Psoas muscle (tissue), 8 donors: ENCODE measurements around the gene MBD3. TPM values are rescaled to one million over a fixed set of nuclear protein-coding genes. Genes with fewer than 3 reads are reported as not detected.

Experiments
- ATAC-seq, 4 donors: fragments of 200-7000 bp; cut with Tn5 transposase; one replicate each; pipeline ENCODE4 v1.9.1; 2020; ENCODE audit warnings: moderate library complexity in 3 of 4, mild to moderate bottlenecking in 2 of 4
- DNase-seq, 2 donors: peaks; one replicate each; pipeline ENCODE4 v3.0.0-alpha.2; 2020
- H3K27ac ChIP-seq: fragments of 200-600 bp; one replicate; pipeline ENCODE4 v1.8.0; 2022
- H3K27me3 ChIP-seq, 3 donors: fragments of 200-600 bp in 1 of 3; one replicate each; pipeline versions ENCODE4 v1.6.1 to v1.8.0; 2013 to 2022; ENCODE audit warnings: low read length in 2 of 3, mild to moderate bottlenecking in 2 of 3, moderate library complexity in 1 of 3; ENCODE audit not compliant: insufficient read depth in 3 of 3
- H3K36me3 ChIP-seq, 2 donors: fragments of 200-600 bp in 1 of 2; one replicate each; pipeline versions ENCODE4 v1.6.1 to v1.8.0; 2013 to 2022; ENCODE audit warnings: low read depth in 1 of 2, mild to moderate bottlenecking in 1 of 2, moderate library complexity in 1 of 2; ENCODE audit not compliant: insufficient read depth in 1 of 2
- H3K4me1 ChIP-seq: fragments of 200-600 bp; one replicate; pipeline ENCODE4 v1.8.0; 2022
- H3K4me3 ChIP-seq: fragments of 200-600 bp; one replicate; pipeline ENCODE4 v1.8.0; 2022; ENCODE audit warnings: mild to moderate bottlenecking
- H3K9me3 ChIP-seq: fragments of 200-600 bp; one replicate; pipeline ENCODE4 v1.8.0; 2022
- CTCF ChIP-seq: fragments of 200-600 bp; IDR thresholded peaks from one replicate; pipeline ENCODE4 v1.8.0; 2022; ENCODE audit warnings: antibody characterized with exemption
- WGBS, 3 donors: extraction: QIAGEN DNeasy Blood & Tissue Kit; methylation state at CpG; one replicate each; pipeline versions ENCODE4 v1.1.6 to v1.1.7; 2013; 5-methylcytosine and 5-hydroxymethylcytosine counted together
- intact Hi-C, 2 donors: fragments of 100-400 bp; cut with DNase I; formaldehyde crosslinking; loops; one replicate each; pipeline versions ENCODE4 v1.11.0 to v1.14.2; 2022
- polyA plus RNA-seq, 3 donors: library from polyadenylated mRNA; stranded (reverse); fragments of 200-250 nt; gene quantifications; one replicate each; pipeline ENCODE4 v1.2.3, GENCODE V29; 2013
- total RNA-seq, 4 donors: library from RNA; stranded (reverse); fragmentation: NEBNext Ultra II Directional in 2 of 4; extraction: Animal tissue kit (Norgen Biotek cat#: 25700) in 2 of 4; gene quantifications; one replicate each; pipeline versions ENCODE4 v1.2.1 to v1.2.4, GENCODE V29; 2021 to 2023
- donor health status: healthy with polysubstance abuse.
- donor health status: DM: no; HTN: no; CAD: no; lungs with moderate emphysema.
- donor health status: Bipolar disorder and iron deficiency.
- donor health status: healthy.
- donor health status: DM: yes; HTN: yes; CAD: no.
- donor health status: DM: no; HTN: no; CAD: no.
- donor health status: DM: no; HTN: no; CAD: no.
- donor health status: DM: yes; HTN: yes; CAD: no.

MBD3 gene
- total and polyA plus RNA-seq, 7 donors = 44.1 to 137 (median 83.6) TPM

DNA sequence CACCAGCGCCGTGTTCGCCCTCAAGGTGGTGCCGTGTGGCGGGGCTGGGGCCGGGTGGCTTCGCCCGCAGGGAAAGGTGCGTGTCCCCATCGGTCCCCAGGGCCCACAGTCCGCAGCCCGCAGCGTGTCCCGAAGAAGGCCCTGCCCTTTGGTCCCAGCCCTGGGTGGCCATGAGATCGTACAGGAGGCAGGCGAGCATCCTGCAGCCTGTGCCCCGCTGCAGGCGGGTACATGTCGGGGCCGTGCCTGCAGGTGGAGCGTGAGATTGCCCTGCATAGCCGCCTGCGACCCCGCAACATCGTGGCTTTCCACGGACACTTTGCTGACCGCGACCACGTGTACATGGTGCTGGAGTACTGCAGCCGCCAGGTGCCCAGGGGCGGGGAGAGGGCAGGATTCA is 67.3 kb downstream of the MBD3 start:
- Histone ChIP-seq H3K36me3 (no peaks in the 10 kb centered on the region), H3K27me3 (peaks cover 0 to 57% (median 18%) of the 10 kb centered on the region in 3 donors), H3K4me3 (no peak overlapping the region), H3K27ac (no peak overlapping the region), H3K9me3 (no peaks in the 10 kb centered on the region), H3K4me1 (no peaks in the 10 kb centered on the region)
- DNase-seq (no peak), ATAC-seq (no peak)
- intact Hi-C loops = loop anchor here in 1 of 2 donors (10.0 kb wide), 1 partner anchor 241 kb away; the partner anchor contains the start of gene EFNA2
- no peak for TF ChIP-seq CTCF
- 50 to 60% (median 55%) methylated on average over 28 to 31 of the region's 31 CpGs for WGBS, 3 donors

- peak overlapping the region; percentile 11 for H3K4me3 ChIP-seq
- H3K27ac ChIP-seq = no peak overlapping the region
- H3K9me3 ChIP-seq = no peaks in the 10 kb centered on the region
- no peaks in the 10 kb centered on the region for H3K4me1 ChIP-seq
- H3K27me3 ChIP-seq = peaks cover 0 to 53% (median 18%) of the 10 kb centered on the region in 3 donors
- no peaks in the 10 kb centered on the region for H3K36me3 ChIP-seq
- WGBS, 3 donors = 49 to 58% (median 50%) methylated on average over 17 of the region's 17 CpGs
- ATAC-seq (no peak), DNase-seq (no peak)
- intact Hi-C loops = loop anchor here in 1 of 2 donors (10.0 kb wide), 1 partner anchor 240 kb away; the partner anchor contains the start of gene EFNA2
- no peak for TF ChIP-seq CTCF
Measured at GRCh38 chr19:1524972-1525325, 67.7 kb downstream of the MBD3 start.

- no peaks in the 10 kb centered on the region for H3K36me3 ChIP-seq
- H3K4me3 ChIP-seq = peak overlapping the region; percentile 42
- peaks cover 0 to 51% (median 14%) of the 10 kb centered on the region in 3 donors for H3K27me3 ChIP-seq
- no peak for TF ChIP-seq CTCF
- 6 to 7% (median 7%) methylated on average over 43 to 49 of the region's 49 CpGs for WGBS, 3 donors
- H3K27ac ChIP-seq = no peak overlapping the region
- H3K4me1 ChIP-seq = no peaks in the 10 kb centered on the region
- no peaks in the 10 kb centered on the region for H3K9me3 ChIP-seq
- intact Hi-C loops = loop anchor here in 1 of 2 donors (10.0 kb wide), 1 partner anchor 240 kb away; the partner anchor contains the start of gene EFNA2
- ATAC-seq (no peak), DNase-seq (no peak)
Measured at GRCh38 chr19:1524287-1524971, 68.2 kb downstream of the MBD3 start.

Other genes with a start within 250 kb of the MBD3 start
- gene NDUFS7, start 209.0 kb downstream of the MBD3 start, total RNA-seq = 100 to 1,000 TPM; 230 to 338 (median 308) TPM
- gene NDUFS7, start 209.0 kb downstream of the MBD3 start, polyA plus RNA-seq = 100 to 1,000 TPM; 177 to 423 (median 294) TPM
- gene GAMT, start 191.3 kb downstream of the MBD3 start, total RNA-seq = 100 to 1,000 TPM; 227 to 339 (median 232) TPM
- gene GAMT, start 191.3 kb downstream of the MBD3 start, polyA plus RNA-seq = 100 to 1,000 TPM; 162 to 464 (median 351) TPM
- gene DAZAP1, start 185.3 kb downstream of the MBD3 start, total RNA-seq = 100 to 1,000 TPM in 1 of 4 donors, 10 to 100 TPM in 3; 59.9 to 122 (median 86.9) TPM
- 100 to 1,000 TPM in 1 of 3 donors, 10 to 100 TPM in 2; 68.9 to 103 (median 94.1) TPM for gene DAZAP1, start 185.3 kb downstream of the MBD3 start, polyA plus RNA-seq
- 100 to 1,000 TPM; 697 to 992 (median 943) TPM for gene RPS15, start 154.5 kb downstream of the MBD3 start, total RNA-seq
- gene RPS15, start 154.5 kb downstream of the MBD3 start, polyA plus RNA-seq = 1,000 to 10,000 TPM; 2,739 to 4,077 (median 3,158) TPM
- gene APC2, start 142.7 kb downstream of the MBD3 start, total RNA-seq = under 1 TPM; 0.04 to 0.06 (median 0.05) TPM
- gene APC2, start 142.7 kb downstream of the MBD3 start, polyA plus RNA-seq = under 1 TPM in 2 of 3 donors, not detected in 1; 0.01 to 0.03 TPM
- 10 to 100 TPM in 3 of 4 donors, 1 to 10 TPM in 1; 8.1 to 20.1 (median 14.7) TPM for gene C19orf25, start 113.7 kb downstream of the MBD3 start, total RNA-seq
- 10 to 100 TPM; 19.9 to 45.0 (median 30.4) TPM for gene C19orf25, start 113.7 kb downstream of the MBD3 start, polyA plus RNA-seq
- 1 to 10 TPM in 1 of 4 donors, under 1 TPM in 3; 0.57 to 1.5 (median 0.93) TPM for gene PCSK4, start 102.5 kb downstream of the MBD3 start, total RNA-seq
- gene PCSK4, start 102.5 kb downstream of the MBD3 start, polyA plus RNA-seq = 1 to 10 TPM in 1 of 3 donors, under 1 TPM in 2; 0.74 to 1.3 (median 0.84) TPM
- 1 to 10 TPM in 3 of 4 donors, under 1 TPM in 1; 0.23 to 2.0 (median 1.4) TPM for gene REEP6, start 101.7 kb downstream of the MBD3 start, total RNA-seq
- gene REEP6, start 101.7 kb downstream of the MBD3 start, polyA plus RNA-seq = 1 to 10 TPM in 1 of 3 donors, under 1 TPM in 2; 0.55 to 1.5 (median 0.78) TPM
- gene ADAMTSL5, start 79.8 kb downstream of the MBD3 start, total RNA-seq = 10 to 100 TPM in 3 of 4 donors, 1 to 10 TPM in 1; 8.1 to 20.1 (median 14.1) TPM
- gene ADAMTSL5, start 79.8 kb downstream of the MBD3 start, polyA plus RNA-seq = 10 to 100 TPM in 1 of 3 donors, 1 to 10 TPM in 2; 3.9 to 12.6 (median 9.7) TPM
- not detected for gene PLK5, start 68.8 kb downstream of the MBD3 start, total RNA-seq
- under 1 TPM in 2 of 3 donors, not detected in 1; 0.03 to 0.35 TPM for gene PLK5, start 68.8 kb downstream of the MBD3 start, polyA plus RNA-seq
- 1 to 10 TPM; 2.4 to 3.7 (median 3.0) TPM for gene MEX3D, start 24.5 kb downstream of the MBD3 start, total RNA-seq
- gene MEX3D, start 24.5 kb downstream of the MBD3 start, polyA plus RNA-seq = 1 to 10 TPM in 1 of 3 donors, under 1 TPM in 2; 0.70 to 2.5 (median 0.87) TPM
- gene UQCR11, start 12.6 kb upstream of the MBD3 start, total RNA-seq = 100 to 1,000 TPM; 408 to 534 (median 501) TPM
- gene UQCR11, start 12.6 kb upstream of the MBD3 start, polyA plus RNA-seq = 100 to 1,000 TPM; 320 to 337 (median 334) TPM
- 10 to 100 TPM; 20.1 to 26.7 (median 23.0) TPM for gene TCF3, start 59.8 kb upstream of the MBD3 start, total RNA-seq
- 10 to 100 TPM; 24.6 to 33.8 (median 31.2) TPM for gene TCF3, start 59.8 kb upstream of the MBD3 start, polyA plus RNA-seq
- not detected for gene ONECUT3, start 160.6 kb upstream of the MBD3 start, total RNA-seq
- gene ONECUT3, start 160.6 kb upstream of the MBD3 start, polyA plus RNA-seq = not detected
- under 1 TPM in 3 of 4 donors, not detected in 1; 0.06 to 0.30 (median 0.18) TPM for gene ATP8B3, start 219.4 kb upstream of the MBD3 start, total RNA-seq
- gene ATP8B3, start 219.4 kb upstream of the MBD3 start, polyA plus RNA-seq = under 1 TPM; 0.15 to 0.22 (median 0.17) TPM